GM18909 (cell line): ENCODE data around the gene SAA1.
A peak's percentile ranks its signal among the peaks of the same experiment; 100 is the strongest.
"Not testable (repeated sequence)": the region's sequence is repeated elsewhere in the genome, so short reads cannot be mapped to it uniquely, and the experiment has no call there.

Source experiments
- ATAC-seq: cut with Tn5 transposase; IDR thresholded peaks from one replicate; pipeline ENCODE4 v1.9.1; 2021; ENCODE audit warnings: mild to moderate bottlenecking; ENCODE audit not compliant: unreplicated experiment, poor library complexity

The SAA1 gene

DNA sequence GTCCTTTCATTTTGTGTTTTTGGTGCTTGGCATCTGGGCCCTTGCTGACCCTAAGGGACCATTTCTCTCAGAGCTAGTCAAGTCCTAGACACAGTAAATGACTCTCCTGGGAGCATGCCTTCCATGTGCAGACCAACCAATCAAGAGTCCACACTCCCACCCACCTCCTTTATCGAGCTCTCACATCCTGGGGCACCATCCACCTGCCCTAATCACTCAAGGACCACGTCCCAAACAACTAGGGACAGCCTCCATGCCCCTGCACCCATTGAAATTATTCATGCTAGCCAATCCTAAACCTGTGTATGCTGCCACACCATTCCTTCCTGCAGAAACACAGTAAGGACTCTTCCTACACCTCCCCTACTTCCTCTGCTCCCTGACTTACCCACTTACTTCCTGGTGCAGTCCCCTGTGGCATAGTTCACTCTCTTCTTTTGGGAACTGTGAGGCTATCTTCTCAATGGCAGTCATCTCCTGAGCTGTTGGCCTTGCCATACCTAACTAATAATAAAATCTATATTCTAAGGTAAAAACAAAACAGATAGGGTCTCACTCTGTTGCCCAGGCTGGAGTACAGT is 11.2 kb upstream of the SAA1 start:
- no peak for ATAC-seq

- ATAC-seq, result no peak
These were observed 6.8 kb upstream of the SAA1 start for GRCh38 chr11:18259259-18259658.

DNA sequence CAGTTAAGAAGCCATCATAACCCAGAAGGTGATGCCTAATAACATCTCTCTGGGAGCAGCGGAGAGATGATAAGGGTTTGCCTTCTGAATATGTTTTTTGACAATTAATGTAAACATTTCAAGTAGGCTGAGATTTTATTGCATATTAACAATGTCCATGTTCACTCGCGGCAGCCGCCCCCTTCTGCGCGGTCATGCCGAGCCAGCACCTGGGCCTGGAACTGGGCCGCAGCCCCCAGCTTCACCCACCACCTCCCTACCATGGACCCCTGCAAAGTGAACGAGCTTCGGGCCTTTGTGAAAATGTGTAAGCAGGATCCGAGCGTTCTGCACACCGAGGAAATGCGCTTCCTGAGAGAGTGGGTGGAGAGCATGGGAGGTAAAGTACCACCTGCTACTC is 4.3 kb upstream of the SAA1 start:
- no peak for ATAC-seq

DNA sequence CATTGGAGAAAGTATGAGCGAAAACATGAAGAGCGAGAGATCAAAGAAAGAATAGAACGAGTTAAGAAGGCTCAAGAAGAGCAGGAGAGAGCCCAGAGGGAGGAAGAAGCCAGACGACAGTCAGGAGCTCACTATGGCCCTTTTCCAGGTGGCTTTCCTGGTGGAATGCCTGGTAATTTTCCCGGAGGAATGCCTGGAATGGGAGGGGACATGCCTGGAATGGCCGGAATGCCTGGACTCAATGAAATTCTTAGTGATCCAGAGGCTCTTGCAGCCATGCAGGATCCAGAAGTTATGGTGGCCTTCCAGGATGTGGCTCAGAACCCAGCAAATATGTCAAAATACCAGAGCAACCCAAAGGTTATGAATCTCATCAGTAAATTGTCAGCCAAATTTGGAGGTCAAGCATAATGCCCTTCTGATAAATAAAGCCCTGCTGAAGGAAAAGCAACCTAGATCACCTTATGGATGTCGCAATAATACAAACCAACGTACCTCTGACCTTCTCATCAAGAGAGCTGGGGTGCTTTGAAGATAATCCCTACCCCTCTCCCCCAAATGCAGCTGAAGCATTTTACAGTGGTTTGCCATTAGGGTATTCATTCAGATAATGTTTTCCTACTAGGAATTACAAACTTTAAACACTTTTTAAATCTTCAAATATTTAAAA is 3.2 kb upstream of the SAA1 start:
- ATAC-seq, result not testable (repeated sequence)

GRCh38 chr11:18264035-18264434 is 2.0 kb upstream of the SAA1 start:
- ATAC-seq, result peak; percentile 39

GRCh38 chr11:18264677-18265555 is 1.1 kb upstream of the SAA1 start:
- ATAC-seq, result no peak

DNA sequence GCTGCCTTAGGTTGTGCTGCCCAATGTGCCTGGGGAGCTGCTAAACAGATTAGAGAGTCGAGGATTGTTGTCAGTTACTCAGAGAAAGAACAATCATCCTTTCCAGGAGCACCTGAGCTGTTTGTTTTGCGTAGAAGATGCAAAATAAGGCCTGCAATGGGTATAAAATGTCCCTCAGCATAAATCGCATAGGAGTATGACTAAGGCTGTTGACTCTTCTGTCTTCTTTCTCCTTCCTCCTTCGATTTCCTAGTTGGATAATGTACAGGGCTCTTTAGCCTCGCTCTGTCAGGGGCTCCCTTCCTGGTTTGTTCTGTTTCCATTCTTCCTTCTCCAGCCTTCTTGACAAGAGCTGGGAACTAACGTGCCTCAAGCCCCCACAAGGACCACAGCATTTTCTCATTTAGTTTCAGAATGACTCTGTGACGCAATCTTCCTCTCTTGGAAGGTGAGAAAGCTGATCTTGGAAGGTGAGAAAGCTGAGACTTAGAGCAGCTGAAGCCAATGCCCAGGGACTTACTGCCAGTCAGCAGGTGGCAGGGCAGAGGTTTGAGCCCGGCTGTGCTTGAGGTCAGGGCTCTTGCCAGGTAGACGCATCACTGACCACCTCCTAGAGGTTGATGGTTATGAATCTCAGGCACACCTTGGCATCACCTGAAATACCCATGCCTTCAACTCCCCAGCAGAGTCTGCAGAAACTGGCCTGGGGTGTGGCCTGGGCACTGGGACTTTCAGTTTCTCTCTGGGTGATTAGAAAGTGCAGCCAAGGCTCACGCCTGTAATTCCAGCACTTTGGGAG is 1.5 kb downstream of the SAA1 start:
- ATAC-seq, result peak; percentile 72

DNA sequence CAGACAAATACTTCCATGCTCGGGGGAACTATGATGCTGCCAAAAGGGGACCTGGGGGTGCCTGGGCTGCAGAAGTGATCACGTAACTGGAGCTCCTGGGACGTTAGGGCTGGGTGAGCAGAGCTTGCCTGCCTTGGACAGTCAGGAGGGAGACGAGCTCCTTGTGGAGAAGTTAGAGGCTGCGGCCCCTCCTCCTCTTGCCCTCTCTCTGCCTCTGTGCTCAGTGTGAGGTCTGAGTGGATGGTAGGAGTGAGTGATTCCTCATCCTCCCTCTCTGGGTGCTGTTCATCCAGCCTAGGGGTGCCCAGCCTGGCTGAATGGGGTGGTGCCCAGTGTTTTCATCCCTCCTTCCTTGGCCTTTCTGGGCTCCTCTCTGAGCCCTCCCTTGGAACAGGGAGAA is 3.2 kb downstream of the SAA1 start:
- not testable (repeated sequence) for ATAC-seq

- no peak for ATAC-seq
These were observed 4.0 kb downstream of the SAA1 start for GRCh38 chr11:18270102-18270501.

DNA sequence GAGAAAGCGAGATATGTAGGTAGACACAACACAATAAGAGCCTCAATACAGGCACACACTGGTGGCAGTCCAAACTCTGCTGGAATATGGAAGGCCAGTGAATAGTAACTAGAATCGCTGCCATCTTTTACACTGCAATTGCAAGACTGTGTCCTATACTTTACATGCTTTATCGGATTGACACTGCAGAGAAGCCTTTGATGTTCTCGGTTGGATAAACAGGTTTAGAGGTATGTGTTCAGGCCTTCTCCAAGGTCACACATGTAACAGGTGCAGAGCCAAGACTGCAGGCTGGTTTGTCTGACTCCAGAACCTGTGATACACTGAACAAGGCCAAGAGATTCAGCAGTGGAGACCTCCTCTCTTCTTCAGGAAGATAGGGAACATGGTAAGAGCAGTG is 5.1 kb downstream of the SAA1 start:
- ATAC-seq, result no peak

DNA sequence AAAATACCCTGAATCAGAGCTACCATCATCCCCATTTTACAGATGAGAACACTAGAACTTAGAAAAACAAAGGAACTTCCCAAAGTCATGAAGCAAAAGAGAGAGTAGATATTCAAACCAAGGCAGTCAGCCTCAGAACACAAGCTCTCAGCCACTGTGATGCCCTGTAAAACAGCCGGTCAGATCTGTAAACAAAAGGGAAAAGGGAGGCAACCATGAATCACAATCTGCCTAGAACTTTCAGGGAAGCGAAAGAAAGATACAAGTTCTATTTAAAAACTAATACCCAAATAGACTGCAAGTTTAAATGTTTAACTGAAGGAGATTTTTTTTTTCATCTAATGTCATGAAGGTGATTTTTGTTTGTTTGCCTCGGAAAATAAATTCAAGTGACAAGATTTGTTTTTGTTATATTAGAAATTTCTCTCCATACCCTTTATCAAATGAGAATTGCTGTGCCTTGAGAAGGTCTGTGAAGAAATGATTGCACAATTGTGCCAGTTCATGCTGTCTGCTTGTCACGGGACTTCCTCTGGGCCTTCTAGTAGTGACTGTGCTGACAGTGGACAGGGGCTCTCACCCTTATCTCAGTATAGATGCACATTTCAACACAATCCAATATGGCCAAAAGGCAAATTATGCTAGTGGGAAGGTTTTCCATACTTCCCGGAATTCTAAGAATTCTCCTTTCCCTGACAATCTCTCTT is 11.7 kb downstream of the SAA1 start:
- ATAC-seq, result no peak

DNA sequence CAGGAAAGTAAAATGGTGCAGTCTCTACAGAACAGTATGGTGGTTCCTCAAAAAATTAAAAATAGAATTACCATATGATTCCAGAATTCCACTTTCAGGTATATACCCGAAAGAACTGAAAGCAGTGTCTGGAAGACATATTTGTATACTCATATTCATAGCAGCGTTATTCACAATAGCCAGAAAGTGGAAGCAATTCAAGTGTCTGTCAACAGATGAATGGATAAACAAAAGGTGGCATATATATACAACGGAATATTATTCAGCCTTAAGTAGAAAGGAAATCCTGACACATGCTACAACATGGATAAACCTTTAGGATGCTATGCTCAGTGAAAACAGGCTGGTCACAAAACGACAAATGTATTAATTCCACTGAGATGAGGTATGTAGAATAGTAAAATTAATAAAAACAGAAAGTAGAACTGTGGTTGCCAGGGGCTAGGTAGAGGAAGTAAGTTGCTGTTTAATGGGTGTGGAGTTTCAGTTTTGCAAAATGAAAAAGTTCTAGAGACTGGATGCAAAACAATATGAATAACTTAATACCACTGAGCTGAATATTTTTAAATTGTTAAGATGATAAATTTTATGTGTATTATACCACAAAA is 14.5 kb downstream of the SAA1 start:
- peak; percentile 82 for ATAC-seq

DNA sequence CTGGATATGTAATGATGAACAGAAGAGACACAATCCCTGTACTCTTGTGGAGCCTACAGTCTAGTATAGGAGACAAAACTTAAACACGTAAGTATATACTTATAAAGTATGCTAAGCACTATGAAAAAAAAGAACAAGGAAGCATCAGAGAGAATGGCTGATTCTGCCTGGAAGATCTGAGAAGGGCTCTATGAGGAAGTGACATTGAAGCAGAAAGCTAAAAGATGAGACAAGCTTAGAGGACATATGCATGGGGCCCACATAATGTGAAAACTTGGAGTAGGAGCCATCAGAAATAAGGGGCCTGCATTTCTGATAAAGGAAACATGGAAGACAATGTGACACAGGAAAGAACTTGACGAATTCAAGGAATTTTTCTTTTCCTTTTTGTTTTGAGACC is 16.6 kb downstream of the SAA1 start:
- ATAC-seq, result no peak

- no peak for ATAC-seq
These were observed 19.8 kb downstream of the SAA1 start for GRCh38 chr11:18285841-18286240.

DNA sequence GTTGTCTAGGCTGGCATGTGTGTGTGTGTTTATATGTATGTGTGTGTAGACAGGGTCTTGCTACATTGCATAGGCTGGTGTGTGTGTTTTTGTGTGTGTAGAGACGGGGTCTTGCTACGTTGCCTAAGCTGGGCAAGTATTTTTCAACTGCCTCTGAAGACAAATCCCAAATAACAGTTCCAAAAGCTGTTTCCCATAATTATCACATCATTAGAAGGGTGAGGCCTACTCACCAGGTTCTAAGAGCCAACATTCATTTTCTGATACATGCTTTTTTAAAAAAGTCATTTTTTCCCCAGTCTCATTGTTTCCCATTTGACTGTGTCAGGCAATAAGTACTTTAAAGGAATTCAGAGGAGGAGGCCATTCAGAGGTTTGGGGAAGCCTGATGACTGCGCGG is 22.8 kb downstream of the SAA1 start:
- no peak for ATAC-seq

DNA sequence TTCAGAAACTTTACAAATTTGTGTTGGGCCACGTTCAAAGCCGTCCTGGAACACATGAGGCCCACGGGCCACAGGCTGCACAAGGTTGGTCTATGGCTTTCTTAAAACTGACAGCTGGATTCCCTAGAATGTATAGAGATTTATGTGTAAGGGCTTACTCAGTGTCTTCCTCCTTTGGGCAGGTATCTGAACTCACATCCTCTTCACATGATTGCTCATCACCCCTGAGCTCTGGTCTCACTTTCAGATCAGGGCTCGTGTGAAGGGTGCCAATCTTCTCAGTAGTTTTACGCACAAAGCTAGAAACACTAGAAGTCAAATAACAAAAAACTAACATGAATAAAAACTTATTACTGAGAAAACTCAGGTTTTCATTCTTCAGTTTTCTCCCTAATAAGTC is 28.8 kb downstream of the SAA1 start:
- peak; percentile 65 for ATAC-seq

- ATAC-seq, result no peak
These were observed 29.3 kb downstream of the SAA1 start for GRCh38 chr11:18295316-18295715.

GRCh38 chr11:18299721-18300120 is 33.7 kb downstream of the SAA1 start:
- ATAC-seq, result no peak

DNA sequence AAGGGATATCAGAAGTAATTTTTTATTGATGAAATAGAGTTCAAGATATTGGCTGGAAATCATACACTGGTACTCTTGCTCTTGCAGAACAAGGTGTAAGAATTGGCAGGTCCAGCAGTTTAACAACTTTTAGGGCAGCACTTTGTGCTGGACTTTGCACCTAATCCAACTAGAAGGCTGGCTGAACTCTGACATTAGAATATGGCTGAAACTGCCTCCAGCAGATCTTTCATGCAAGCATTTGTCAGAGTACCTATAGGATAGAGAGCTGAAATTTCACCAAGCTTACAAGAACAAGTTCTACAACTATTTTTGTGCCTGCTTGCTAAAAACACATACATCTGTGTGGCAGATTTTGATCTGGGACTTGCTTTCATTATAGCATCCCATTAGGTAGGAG is 38.7 kb downstream of the SAA1 start:
- ATAC-seq, result no peak
